Breast epithelium (tissue), 3 donors: ENCODE results near the gene XRCC2.

Source experiments
- POLR2A ChIP-seq: fragments of 450-650 bp; IDR thresholded peaks from one replicate; pipeline ENCODE4 v1.6.1; 2016; ENCODE audit warnings: antibody characterized with exemption, mild to moderate bottlenecking, moderate library complexity
- TF ChIP-seq, protein P1 (sequence below), 3 donors: fragments of 450-650 bp; IDR thresholded peaks; one replicate each; pipeline ENCODE4 v1.5.1; 2016 to 2017; ENCODE audit warnings: antibody characterized with exemption in 3 of 3, mild to moderate bottlenecking in 3 of 3, moderate library complexity in 3 of 3

DNA sequence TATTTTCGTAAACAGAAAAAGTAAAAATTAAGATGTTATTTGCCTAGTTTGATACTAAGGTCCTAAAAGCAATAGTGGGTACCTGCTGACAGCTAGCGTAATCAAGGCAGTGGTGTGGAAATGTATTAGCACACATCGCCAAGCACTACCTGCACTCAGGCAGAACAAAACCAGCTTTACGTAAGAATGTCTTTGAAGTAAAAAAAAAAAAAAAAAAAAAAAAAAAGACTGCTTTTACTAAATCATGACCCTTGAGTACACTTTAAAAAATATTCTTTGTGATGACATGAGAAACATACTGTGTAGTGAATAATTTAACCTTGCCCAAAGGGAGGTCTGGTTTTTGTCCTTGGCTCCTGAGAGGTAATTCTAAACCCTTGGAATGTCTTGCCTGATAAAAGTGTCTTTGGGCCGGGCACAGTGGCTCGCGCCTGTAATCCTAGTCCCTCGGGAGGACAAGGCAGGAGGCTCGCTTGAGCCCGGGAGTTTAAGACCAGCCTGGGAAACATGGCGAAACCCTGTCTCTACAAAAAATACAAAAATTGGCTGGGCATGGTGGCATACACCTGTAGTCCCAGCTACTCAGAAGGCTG, 12.7 kb downstream of the XRCC2 start:
- no peak for TF ChIP-seq POLR2A
- TF ChIP-seq, protein P1, sequence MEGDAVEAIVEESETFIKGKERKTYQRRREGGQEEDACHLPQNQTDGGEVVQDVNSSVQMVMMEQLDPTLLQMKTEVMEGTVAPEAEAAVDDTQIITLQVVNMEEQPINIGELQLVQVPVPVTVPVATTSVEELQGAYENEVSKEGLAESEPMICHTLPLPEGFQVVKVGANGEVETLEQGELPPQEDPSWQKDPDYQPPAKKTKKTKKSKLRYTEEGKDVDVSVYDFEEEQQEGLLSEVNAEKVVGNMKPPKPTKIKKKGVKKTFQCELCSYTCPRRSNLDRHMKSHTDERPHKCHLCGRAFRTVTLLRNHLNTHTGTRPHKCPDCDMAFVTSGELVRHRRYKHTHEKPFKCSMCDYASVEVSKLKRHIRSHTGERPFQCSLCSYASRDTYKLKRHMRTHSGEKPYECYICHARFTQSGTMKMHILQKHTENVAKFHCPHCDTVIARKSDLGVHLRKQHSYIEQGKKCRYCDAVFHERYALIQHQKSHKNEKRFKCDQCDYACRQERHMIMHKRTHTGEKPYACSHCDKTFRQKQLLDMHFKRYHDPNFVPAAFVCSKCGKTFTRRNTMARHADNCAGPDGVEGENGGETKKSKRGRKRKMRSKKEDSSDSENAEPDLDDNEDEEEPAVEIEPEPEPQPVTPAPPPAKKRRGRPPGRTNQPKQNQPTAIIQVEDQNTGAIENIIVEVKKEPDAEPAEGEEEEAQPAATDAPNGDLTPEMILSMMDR (IDR thresholded peaks at IDR 0.05): no peak
